Vagina (tissue), 2 donors: ENCODE measurements around the gene LYPD6. TPM values are rescaled to one million over a fixed set of nuclear protein-coding genes. Genes with fewer than 3 reads are reported as not detected.

ENCODE experiments used
- DNase-seq, 2 donors: peaks; one replicate each; pipeline ENCODE4 v3.0.0-alpha.2; 2017; ENCODE audit errors: extremely low spot score in 2 of 2
- H3K27ac ChIP-seq: fragments of 200-600 bp; sonication (generic); one replicate; pipeline ENCODE4 v1.5.1; 2019
- H3K27me3 ChIP-seq: fragments of 200-600 bp; sonication (generic); one replicate; pipeline ENCODE4 v1.5.1; 2019
- H3K36me3 ChIP-seq, 2 donors: fragments of 200-600 bp; sonication (generic); one replicate each; pipeline ENCODE4 v1.5.1; 2017 to 2019
- H3K4me1 ChIP-seq: fragments of 200-600 bp; sonication (generic); one replicate; pipeline ENCODE4 v1.5.1; 2019
- H3K4me3 ChIP-seq, 2 donors: fragments of 200-600 bp; sonication (generic); 1 replicate in 1 of 2; 2 replicates in 1 of 2; pipeline ENCODE4 v1.5.1; 2016 to 2019
- H3K9me3 ChIP-seq: fragments of 200-600 bp; sonication (generic); one replicate; pipeline ENCODE4 v1.5.1; 2019
- CTCF ChIP-seq, 3 experiments: fragments of 450-650 bp in 2 of 3; fragments of 200-600 bp in 1 of 3; sonication (generic) in 1 of 3; IDR thresholded peaks; one replicate each; pipeline ENCODE4 v1.5.1; 2017 to 2019; ENCODE audit warnings: antibody characterized with exemption in 3 of 3, mild to moderate bottlenecking in 2 of 3, moderate library complexity in 2 of 3
- POLR2A ChIP-seq, 2 donors: fragments of 450-650 bp; IDR thresholded peaks; one replicate each; pipeline ENCODE4 v1.6.1; 2017; ENCODE audit warnings: antibody characterized with exemption in 2 of 2, mild to moderate bottlenecking in 2 of 2, moderate library complexity in 2 of 2
- POLR2AphosphoS5 ChIP-seq, 2 donors: sonication (generic); formaldehyde crosslinking; IDR thresholded peaks; one replicate each; pipeline ENCODE4 v1.9.0; 2017; ENCODE audit warnings: antibody characterized with exemption in 2 of 2, mild to moderate bottlenecking in 2 of 2, low read depth in 1 of 2; ENCODE audit not compliant: insufficient read depth in 1 of 2
- intact Hi-C: fragments of 100-400 bp; cut with DNase I; formaldehyde crosslinking; loops from one replicate; pipeline ENCODE4 v1.15.1; 2023
- total RNA-seq: library from RNA; depleted of rRNA; stranded (reverse); fragments of >200 nt; gene quantifications from one replicate; pipeline ENCODE4 v1.2.3, GENCODE V29; 2016

LYPD6 gene
- total RNA-seq, 1 donor from 2014 or later, result 0.25 TPM

- DNase-seq, result no peak
- H3K36me3 ChIP-seq, result no peaks in the 10 kb centered on the region
- H3K9me3 ChIP-seq, result no peaks in the 10 kb centered on the region
- no peaks in the 10 kb centered on the region for H3K4me1 ChIP-seq
- H3K4me3 ChIP-seq, result no peak overlapping the region
- H3K27ac ChIP-seq, result no peak overlapping the region
- intact Hi-C loops, result no loop called here
- no peaks in the 10 kb centered on the region for H3K27me3 ChIP-seq
- TF ChIP-seq CTCF (IDR thresholded peaks at IDR 0.05) (no peak), POLR2A (IDR thresholded peaks at IDR 0.05) (no peak), POLR2AphosphoS5 (IDR thresholded peaks at IDR 0.05; ENCODE audit: insufficient read depth in 1 of 2, low read depth in 1 of 2) (no peak)
Observed at GRCh38 chr2:149342509-149342908, 12.1 kb downstream of the LYPD6 start.

- Histone ChIP-seq H3K27me3 (no peaks in the 10 kb centered on the region), H3K36me3 (no peaks in the 10 kb centered on the region), H3K27ac (no peak overlapping the region), H3K4me3 (no peak overlapping the region), H3K4me1 (no peaks in the 10 kb centered on the region), H3K9me3 (no peaks in the 10 kb centered on the region)
- intact Hi-C loops, result no loop called here
- TF ChIP-seq CTCF (IDR thresholded peaks at IDR 0.05), result no peak
- no peak for DNase-seq
Observed at GRCh38 chr2:149344105-149344504, 13.7 kb downstream of the LYPD6 start.

GRCh38 chr2:149346272-149346671 is 15.9 kb downstream of the LYPD6 start:
- Histone ChIP-seq H3K27me3 (no peaks in the 10 kb centered on the region), H3K27ac (no peak overlapping the region), H3K9me3 (no peaks in the 10 kb centered on the region), H3K4me1 (no peaks in the 10 kb centered on the region), H3K4me3 (no peak overlapping the region), H3K36me3 (no peaks in the 10 kb centered on the region)
- no peak for DNase-seq
- TF ChIP-seq POLR2AphosphoS5 (IDR thresholded peaks at IDR 0.05; ENCODE audit: insufficient read depth in 1 of 2, low read depth in 1 of 2) (no peak), POLR2A (IDR thresholded peaks at IDR 0.05) (no peak), CTCF (IDR thresholded peaks at IDR 0.05) (no peak)
- intact Hi-C loops, result no loop called here

GRCh38 chr2:149348291-149348690 is 17.9 kb downstream of the LYPD6 start:
- intact Hi-C loops, result no loop called here
- no peak for TF ChIP-seq CTCF (IDR thresholded peaks at IDR 0.05)
- TF ChIP-seq POLR2A (IDR thresholded peaks at IDR 0.05), result no peak
- no peak for TF ChIP-seq POLR2AphosphoS5 (IDR thresholded peaks at IDR 0.05; ENCODE audit: insufficient read depth in 1 of 2, low read depth in 1 of 2)
- Histone ChIP-seq H3K36me3 (no peaks in the 10 kb centered on the region), H3K4me3 (no peak overlapping the region), H3K27ac (no peak overlapping the region), H3K4me1 (no peaks in the 10 kb centered on the region), H3K27me3 (no peaks in the 10 kb centered on the region), H3K9me3 (no peaks in the 10 kb centered on the region)
- no peak for DNase-seq

- H3K4me3 ChIP-seq, result no peak overlapping the region
- H3K27ac ChIP-seq, result no peak overlapping the region
- TF ChIP-seq POLR2A (IDR thresholded peaks at IDR 0.05), result no peak
- no peak for TF ChIP-seq POLR2AphosphoS5 (IDR thresholded peaks at IDR 0.05; ENCODE audit: insufficient read depth in 1 of 2, low read depth in 1 of 2)
- no peak for TF ChIP-seq CTCF (IDR thresholded peaks at IDR 0.05)
- DNase-seq, result no peak
- no peaks in the 10 kb centered on the region for H3K27me3 ChIP-seq
- intact Hi-C loops, result no loop called here
- H3K36me3 ChIP-seq, result no peaks in the 10 kb centered on the region
- no peaks in the 10 kb centered on the region for H3K4me1 ChIP-seq
- no peaks in the 10 kb centered on the region for H3K9me3 ChIP-seq
Observed at GRCh38 chr2:149353421-149353820, 23.0 kb downstream of the LYPD6 start.
